Gastroesophageal sphincter (tissue), 4 donors: Measurements from ENCODE around the gene KCNIP4. TPM values are rescaled to one million over a fixed set of nuclear protein-coding genes. Genes with fewer than 3 reads are reported as not detected.

Source experiments
- ATAC-seq: fragments of 150-250 bp; one replicate; pipeline ENCODE4 v1.9.1; 2016; ENCODE audit warnings: mild to moderate bottlenecking, moderate library complexity
- H3K27ac ChIP-seq, 4 donors: fragments of 200-600 bp; sonication (generic) in 3 of 4; 1 replicate in 3 of 4; 2 replicates in 1 of 4; pipeline ENCODE4 v1.5.1; 2016 to 2019
- H3K27me3 ChIP-seq: fragments of 200-600 bp; sonication (generic); one replicate; pipeline ENCODE4 v1.5.1; 2019
- H3K36me3 ChIP-seq, 2 donors: fragments of 200-600 bp; sonication (generic); one replicate each; pipeline ENCODE4 v1.5.1; 2019; ENCODE audit warnings: control low read depth in 1 of 2
- H3K4me1 ChIP-seq, 3 donors: fragments of 200-600 bp; sonication (generic); 1 replicate in 2 of 3; 2 replicates in 1 of 3; pipeline ENCODE4 v1.5.1; 2016 to 2019; ENCODE audit warnings: control low read depth in 2 of 3
- H3K4me3 ChIP-seq, 2 donors: fragments of 200-600 bp; sonication (generic); one replicate each; pipeline ENCODE4 v1.5.1; 2019; ENCODE audit warnings: mild to moderate bottlenecking in 1 of 2, moderate library complexity in 1 of 2
- H3K9me3 ChIP-seq, 3 donors: fragments of 200-600 bp; sonication (generic); one replicate each; pipeline ENCODE4 v1.5.1; 2017 to 2019; ENCODE audit warnings: control low read depth in 2 of 3
- CTCF ChIP-seq, 4 experiments: fragments of 200-600 bp in 2 of 4; fragments of 450-650 bp in 2 of 4; sonication (generic) in 1 of 4; IDR thresholded peaks; one replicate each; pipeline ENCODE4 v1.5.1; 2017 to 2019; ENCODE audit warnings: antibody characterized with exemption in 4 of 4, mild to moderate bottlenecking in 2 of 4, moderate library complexity in 2 of 4
- EP300 ChIP-seq: sonication (generic); formaldehyde crosslinking; IDR thresholded peaks from one replicate; pipeline ENCODE4 v1.6.1; 2017; ENCODE audit warnings: antibody characterized with exemption, mild to moderate bottlenecking
- POLR2A ChIP-seq, 2 donors: fragments of 450-650 bp; IDR thresholded peaks; one replicate each; pipeline ENCODE4 v1.6.1; 2017; ENCODE audit warnings: antibody characterized with exemption in 2 of 2, mild to moderate bottlenecking in 2 of 2, moderate library complexity in 1 of 2
- POLR2AphosphoS5 ChIP-seq: sonication (generic); formaldehyde crosslinking; IDR thresholded peaks from one replicate; pipeline ENCODE4 v1.6.1; 2017; ENCODE audit warnings: antibody characterized with exemption
- WGBS, 2 donors: methylation state at CpG; one replicate each; pipeline ENCODE4 v1.1.5; 2018; ENCODE audit warnings: low coverage in 1 of 2; 5-methylcytosine and 5-hydroxymethylcytosine counted together
- total RNA-seq, 4 donors: library from RNA; depleted of rRNA; stranded (reverse); fragments of >200 nt; gene quantifications; one replicate each; pipeline ENCODE4 v1.1.0, GENCODE V29; 2016

The KCNIP4 gene
- total RNA-seq, 4 donors from 2014 or later = 0.23 to 0.59 (median 0.54) TPM; not detected in 1

- no peaks in the 10 kb centered on the region for H3K27me3 ChIP-seq
- 14 to 19% methylated on average over 3 of the region's 3 CpGs for WGBS, 2 donors
- H3K36me3 ChIP-seq = no peaks in the 10 kb centered on the region
- H3K4me3 ChIP-seq = no peak overlapping the region
- ATAC-seq = no peak
- no peak overlapping the region for H3K27ac ChIP-seq
- H3K4me1 ChIP-seq = no peaks in the 10 kb centered on the region
- no peaks in the 10 kb centered on the region for H3K9me3 ChIP-seq
- TF ChIP-seq CTCF (IDR thresholded peaks at IDR 0.05) = no peak
Measured at GRCh38 chr4:21827575-21827974, 121.0 kb downstream of the KCNIP4 start.

- no peak overlapping the region for H3K4me3 ChIP-seq
- no peaks in the 10 kb centered on the region for H3K36me3 ChIP-seq
- no peaks in the 10 kb centered on the region for H3K27me3 ChIP-seq
- H3K4me1 ChIP-seq = no peaks in the 10 kb centered on the region
- ATAC-seq = no peak
- TF ChIP-seq POLR2A (IDR thresholded peaks at IDR 0.05) (no peak), POLR2AphosphoS5 (no peak), CTCF (IDR thresholded peaks at IDR 0.05) (no peak), EP300 (no peak)
- 72 to 78% methylated on average over 4 of the region's 4 CpGs for WGBS, 2 donors
- H3K9me3 ChIP-seq = no peaks in the 10 kb centered on the region
- H3K27ac ChIP-seq = no peak overlapping the region
Measured at GRCh38 chr4:21826071-21826470, 122.5 kb downstream of the KCNIP4 start.

GRCh38 chr4:21819086-21819485 lies 129.5 kb downstream of the KCNIP4 start:
- 0 to 21% methylated on average over 1 of the region's 1 CpG for WGBS, 2 donors
- peaks cover 0 to 20% (median 0%) of the 10 kb centered on the region in 3 donors for H3K9me3 ChIP-seq
- H3K4me3 ChIP-seq = no peak overlapping the region
- TF ChIP-seq CTCF (IDR thresholded peaks at IDR 0.05) = no peak
- no peak for TF ChIP-seq POLR2A (IDR thresholded peaks at IDR 0.05)
- TF ChIP-seq POLR2AphosphoS5 = no peak
- no peak for TF ChIP-seq EP300
- no peaks in the 10 kb centered on the region for H3K4me1 ChIP-seq
- no peaks in the 10 kb centered on the region for H3K27me3 ChIP-seq
- H3K27ac ChIP-seq = no peak overlapping the region
- H3K36me3 ChIP-seq = no peaks in the 10 kb centered on the region
- ATAC-seq = no peak

GRCh38 chr4:21815651-21816377 lies 132.8 kb downstream of the KCNIP4 start:
- Histone ChIP-seq H3K36me3 (no peaks in the 10 kb centered on the region), H3K27ac (no peak overlapping the region), H3K9me3 (peaks cover 0 to 20% (median 0%) of the 10 kb centered on the region in 3 donors), H3K4me1 (no peaks in the 10 kb centered on the region), H3K27me3 (no peaks in the 10 kb centered on the region), H3K4me3 (no peak overlapping the region)
- TF ChIP-seq POLR2AphosphoS5 (no peak), POLR2A (IDR thresholded peaks at IDR 0.05) (no peak), CTCF (IDR thresholded peaks at IDR 0.05) (no peak), EP300 (no peak)
- no peak for ATAC-seq

GRCh38 chr4:21811565-21811964 lies 137.0 kb downstream of the KCNIP4 start:
- H3K27me3 ChIP-seq = no peaks in the 10 kb centered on the region
- WGBS, 2 donors = 43 to 54% methylated on average over 1 of the region's 1 CpG
- ATAC-seq = no peak
- H3K4me1 ChIP-seq = no peaks in the 10 kb centered on the region
- TF ChIP-seq CTCF (IDR thresholded peaks at IDR 0.05) = no peak
- no peak for TF ChIP-seq POLR2AphosphoS5
- no peak for TF ChIP-seq POLR2A (IDR thresholded peaks at IDR 0.05)
- TF ChIP-seq EP300 = no peak
- no peak overlapping the region for H3K27ac ChIP-seq
- H3K9me3 ChIP-seq = peaks cover 0 to 3% (median 0%) of the 10 kb centered on the region in 3 donors
- H3K4me3 ChIP-seq = no peak overlapping the region
- H3K36me3 ChIP-seq = no peaks in the 10 kb centered on the region
